ENCODE measurements around the gene CORO7.

Gene CORO7

DNA sequence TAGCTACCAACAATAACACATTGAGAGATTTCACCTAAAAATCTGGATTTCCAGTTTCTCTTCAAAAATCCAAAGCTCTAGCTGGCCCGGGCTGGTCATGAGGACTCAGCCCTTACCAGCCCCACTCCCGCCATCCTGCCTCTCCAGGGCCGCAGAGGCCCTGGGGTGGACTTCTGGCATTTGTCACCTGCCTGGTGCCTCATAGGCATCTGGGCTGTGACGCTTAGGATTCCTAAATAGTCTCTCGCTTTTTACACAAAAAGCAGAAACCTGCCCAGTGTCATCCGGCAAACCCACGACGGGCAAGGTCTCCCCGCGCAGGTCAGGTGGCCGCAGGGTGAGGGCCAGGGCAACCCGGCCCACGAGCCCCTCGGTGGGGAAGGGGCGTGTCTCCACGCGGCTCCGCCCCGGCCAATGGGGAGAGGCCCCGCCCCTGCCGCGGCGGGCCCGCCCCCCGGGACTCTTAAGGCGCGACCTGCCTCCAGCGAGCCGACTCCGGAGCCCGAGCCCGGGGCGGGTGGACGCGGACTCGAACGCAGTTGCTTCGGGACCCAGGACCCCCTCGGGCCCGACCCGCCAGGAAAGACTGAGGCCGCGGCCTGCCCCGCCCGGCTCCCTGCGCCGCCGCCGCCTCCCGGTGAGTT, 44.9 kb downstream of the CORO7 start, which contains the start of gene VASN:
TSS of gene VASN (plus strand) at position 492 of the 644 bp plus-strand sequence. CDS start 9,030 bp downstream, outside the sequence.
- no peak for DNase-seq (ENCODE audit: low read depth)

GRCh38 chr16:4370570-4371356, 45.6 kb downstream of the CORO7 start:
- no peak for DNase-seq (ENCODE audit: low read depth)

DNA sequence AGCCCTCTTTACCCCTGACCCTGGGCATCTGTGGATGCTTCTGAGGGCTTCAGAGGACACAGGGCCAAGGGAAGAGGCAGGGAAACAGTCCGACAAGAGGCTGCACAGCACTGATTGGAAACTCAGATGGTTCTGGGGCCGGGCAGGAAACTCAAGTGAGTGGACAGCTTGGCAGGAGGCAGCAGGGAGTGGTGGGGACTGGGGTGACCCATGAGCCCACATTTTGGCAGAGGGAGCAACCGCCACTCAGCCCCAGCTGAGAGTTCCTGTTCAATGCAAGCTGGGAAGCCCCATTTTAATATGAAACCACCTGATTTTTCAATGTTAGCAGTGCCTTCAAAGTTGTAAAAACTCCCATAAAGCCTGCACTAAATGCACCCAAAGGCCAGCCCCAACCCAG, 46.2 kb downstream of the CORO7 start:
- DNase-seq (ENCODE audit: low read depth), result no peak

- no peak for DNase-seq (ENCODE audit: low read depth)
Measured at GRCh38 chr16:4369007-4369733, 47.2 kb downstream of the CORO7 start.

DNA sequence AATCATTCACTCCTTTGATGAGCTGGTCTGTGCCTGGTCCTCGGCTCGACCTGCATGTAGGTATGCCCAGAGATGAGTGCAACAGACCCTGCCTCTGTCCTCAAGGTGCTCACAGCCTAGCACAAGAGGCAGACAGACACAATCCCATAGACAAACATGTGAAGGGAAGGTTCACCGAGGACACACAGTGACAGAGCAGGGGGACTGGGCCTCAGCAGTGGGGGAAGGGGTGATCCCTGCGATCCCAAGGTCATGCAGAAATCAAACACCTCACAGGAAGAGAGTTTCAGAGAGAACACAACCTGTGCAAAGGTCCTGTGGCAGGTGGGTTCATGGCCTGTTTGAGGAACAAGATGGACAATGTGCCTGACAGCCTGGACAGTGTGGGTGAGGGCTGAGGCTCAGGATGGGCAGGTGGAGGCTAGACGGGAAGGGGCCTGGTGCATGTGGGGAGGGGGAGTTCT, 49.0 kb downstream of the CORO7 start:
- no peak for DNase-seq (ENCODE audit: low read depth)

GRCh38 chr16:4366016-4366415, 50.4 kb downstream of the CORO7 start:
- DNase-seq (ENCODE audit: low read depth), result no peak

DNA sequence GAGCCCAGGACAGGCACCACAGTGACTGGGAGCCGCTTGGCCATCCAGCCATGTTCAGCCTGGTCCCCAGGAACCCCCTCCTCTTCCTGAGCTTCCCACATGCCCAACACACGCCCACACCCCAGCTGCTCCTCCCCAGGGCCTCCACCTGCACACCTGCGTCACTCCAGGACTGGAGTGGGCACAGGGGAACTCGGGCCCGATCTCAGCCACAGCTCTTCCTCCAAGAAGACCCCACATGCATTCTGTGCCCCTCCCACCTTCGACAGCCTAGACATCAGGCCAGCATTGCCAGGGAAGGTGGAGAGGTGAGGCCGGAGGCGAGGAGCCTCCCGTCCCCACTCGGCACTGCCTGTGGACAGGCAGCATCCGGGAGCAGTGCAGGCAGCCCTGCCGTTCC, 50.8 kb downstream of the CORO7 start:
- DNase-seq (ENCODE audit: low read depth), result no peak

- DNase-seq (ENCODE audit: low read depth), result no peak
Measured at GRCh38 chr16:4365014-4365406, 51.4 kb downstream of the CORO7 start.

DNA sequence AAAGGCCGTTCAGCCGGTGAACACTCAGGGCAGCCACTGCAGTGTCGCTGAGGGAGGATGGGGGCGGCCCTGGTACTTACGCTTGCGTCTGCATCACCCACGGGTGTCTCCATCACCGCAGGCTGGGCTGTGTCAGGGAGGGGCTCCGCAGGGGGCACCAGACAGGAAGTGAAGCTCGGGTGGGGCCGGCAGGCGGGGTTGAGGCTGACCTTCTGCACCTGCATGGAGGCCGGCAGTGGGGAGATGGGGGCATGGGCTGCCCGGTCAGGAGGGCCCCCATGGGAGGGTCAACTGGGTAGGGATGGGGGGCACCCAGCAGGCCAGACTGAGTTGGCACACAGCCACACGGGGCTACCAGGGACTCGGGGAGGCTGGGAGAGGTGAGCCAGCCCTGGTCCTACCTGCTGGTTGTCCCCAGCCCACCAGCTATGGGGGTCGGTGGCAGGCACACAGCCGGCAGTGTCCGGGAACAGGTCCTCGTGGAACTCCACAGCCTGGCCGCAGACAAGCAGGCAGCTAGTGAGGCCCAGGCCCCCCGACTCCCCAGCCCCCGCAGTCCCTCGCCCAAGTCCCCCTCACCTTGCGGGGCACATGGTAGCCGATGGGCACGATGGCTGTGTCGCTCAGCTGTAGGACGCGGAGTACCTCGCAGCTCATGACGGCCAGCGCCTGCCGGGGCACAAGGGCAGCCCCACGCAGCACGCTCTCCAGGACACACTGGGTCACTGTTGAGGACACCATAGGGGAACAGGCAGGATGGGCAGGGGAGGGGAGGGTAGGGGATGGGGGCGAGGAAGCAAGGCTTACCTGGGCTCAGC, 52.0 kb downstream of the CORO7 start:
- no peak for DNase-seq (ENCODE audit: low read depth)

GRCh38 chr16:4362476-4363135, 53.8 kb downstream of the CORO7 start:
- DNase-seq (ENCODE audit: low read depth), result no peak

- DNase-seq (ENCODE audit: low read depth), result no peak
Measured at GRCh38 chr16:4361944-4362311, 54.5 kb downstream of the CORO7 start.

GRCh38 chr16:4361033-4361943, 55.1 kb downstream of the CORO7 start:
- DNase-seq (ENCODE audit: low read depth), result no peak

DNA sequence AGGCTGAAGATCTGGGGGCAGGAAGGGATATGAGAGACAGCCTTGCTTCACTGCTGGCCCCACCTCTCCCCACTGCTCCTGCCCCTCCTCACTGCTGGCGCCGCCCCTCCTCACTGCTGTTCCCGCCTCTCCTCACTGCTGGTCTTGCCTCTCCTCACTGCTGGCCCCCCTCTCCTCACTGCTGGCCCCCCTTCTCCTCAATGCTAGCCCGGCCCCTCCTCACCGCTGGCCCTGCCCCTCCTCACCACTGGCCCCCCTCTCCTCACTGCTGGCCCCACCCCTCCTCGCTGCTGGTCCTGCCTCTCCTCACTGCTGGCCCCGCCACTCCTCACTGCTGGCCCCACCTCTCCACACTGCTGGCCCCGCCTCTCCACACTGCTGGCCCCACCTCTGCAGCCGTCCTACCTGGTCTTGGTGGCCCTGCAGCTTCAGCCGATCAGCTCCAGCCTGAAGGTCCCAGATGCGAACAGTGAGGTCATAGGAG, 55.8 kb downstream of the CORO7 start:
- DNase-seq (ENCODE audit: low read depth), result no peak

GRCh38 chr16:4359914-4360313, 56.5 kb downstream of the CORO7 start:
- no peak for DNase-seq (ENCODE audit: low read depth)

DNA sequence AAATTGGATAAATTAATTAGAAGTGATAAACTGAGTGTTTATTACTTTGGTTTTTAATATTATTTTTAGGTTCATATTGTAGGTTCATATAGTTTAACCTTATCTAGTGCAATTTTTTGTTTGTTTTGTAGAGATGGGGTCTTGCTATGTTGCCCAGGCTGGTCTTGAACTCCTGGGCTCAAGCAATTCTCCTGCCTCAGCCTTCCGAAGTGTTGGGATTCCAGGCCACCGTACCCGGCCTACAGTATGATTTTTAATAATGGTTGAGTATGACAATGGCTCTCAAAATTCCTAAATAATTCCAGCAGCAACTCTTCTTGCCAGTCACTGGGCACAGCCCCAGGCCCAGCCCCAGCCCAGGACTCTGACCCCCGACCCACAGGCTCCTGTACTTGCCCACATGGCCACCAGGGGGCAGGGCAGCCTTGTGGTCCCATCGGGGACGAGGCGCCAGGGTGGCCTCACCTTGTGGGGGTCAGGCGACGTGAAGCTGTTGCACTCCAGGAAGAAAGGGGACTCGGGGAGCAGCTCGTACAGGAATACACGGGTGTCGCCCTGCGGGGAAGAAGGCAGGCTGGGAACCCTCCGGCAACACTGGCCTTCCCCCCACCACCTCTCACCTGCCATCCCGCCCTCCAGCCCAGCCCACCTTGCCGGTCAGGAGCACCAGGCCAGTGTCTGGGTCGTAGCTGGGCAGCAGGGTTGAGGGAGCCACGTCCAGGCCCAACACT, 57.4 kb downstream of the CORO7 start:
- no peak for DNase-seq (ENCODE audit: low read depth)

- no peak for DNase-seq (ENCODE audit: low read depth)
Measured at GRCh38 chr16:4358236-4358635, 58.2 kb downstream of the CORO7 start.

DNA sequence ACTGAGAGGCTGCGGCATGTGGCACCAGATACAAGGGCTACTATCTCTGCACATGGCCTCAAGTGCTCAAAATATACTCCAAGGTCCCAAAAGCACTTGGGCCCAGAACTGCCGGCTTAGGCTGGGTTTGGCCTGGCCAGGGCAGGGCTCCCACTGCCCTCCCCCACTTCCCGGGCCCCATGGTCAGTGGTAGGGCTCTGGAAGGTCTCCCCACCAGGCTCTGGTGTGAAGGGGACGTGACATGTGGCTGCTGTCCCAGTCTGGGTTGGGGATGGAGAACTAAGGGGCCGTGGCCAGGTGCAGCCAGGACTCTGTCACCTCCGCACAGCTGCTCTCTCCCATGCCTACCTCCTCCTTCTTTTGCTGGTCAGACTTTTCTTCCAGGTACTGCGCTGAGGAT, 59.6 kb downstream of the CORO7 start:
- no peak for DNase-seq (ENCODE audit: low read depth)

DNA sequence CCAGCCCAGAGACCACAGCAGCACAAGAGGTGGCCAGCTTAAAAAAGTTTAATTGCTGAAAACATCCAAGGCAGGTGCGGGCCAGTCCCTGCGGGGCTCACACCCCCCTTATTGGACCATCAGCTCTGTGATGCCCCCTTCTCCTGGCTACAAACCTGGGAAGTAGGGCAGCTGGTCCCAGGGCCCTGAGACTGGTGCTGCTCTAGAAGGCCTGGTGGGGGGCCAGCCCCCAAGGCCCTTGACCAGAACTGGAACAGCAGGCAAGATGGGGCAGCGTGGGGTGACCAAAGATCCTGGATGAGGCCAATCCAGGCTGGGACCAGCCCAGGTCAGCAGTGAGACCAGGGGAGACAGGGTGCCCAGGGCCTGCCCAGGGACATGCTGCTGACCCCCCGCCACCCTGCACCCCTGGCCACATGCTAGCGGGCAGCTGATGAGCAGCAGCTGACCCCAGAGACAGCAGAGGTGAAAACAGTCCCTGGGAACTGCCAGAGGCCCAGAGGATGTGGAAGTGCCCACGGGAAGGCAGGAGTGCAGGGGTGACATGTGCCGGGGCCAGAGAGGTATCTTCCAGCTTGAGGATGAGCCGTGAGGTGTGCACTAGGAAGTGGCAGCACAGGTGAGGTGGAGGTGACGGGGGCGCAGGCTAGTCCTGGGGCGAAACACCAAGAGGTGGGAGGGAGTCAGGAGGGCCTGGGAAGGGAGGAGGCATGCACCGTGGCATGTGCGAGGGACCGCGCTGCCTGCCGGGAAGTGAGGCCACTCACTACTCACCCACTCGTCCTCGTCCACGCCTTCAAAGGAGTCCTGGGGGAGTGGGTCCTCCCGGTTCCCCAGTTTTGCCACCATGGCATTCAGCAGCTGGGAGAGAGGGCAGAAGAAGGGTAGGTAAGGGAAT, 61.6 kb downstream of the CORO7 start:
- no peak for DNase-seq (ENCODE audit: low read depth)

DNA sequence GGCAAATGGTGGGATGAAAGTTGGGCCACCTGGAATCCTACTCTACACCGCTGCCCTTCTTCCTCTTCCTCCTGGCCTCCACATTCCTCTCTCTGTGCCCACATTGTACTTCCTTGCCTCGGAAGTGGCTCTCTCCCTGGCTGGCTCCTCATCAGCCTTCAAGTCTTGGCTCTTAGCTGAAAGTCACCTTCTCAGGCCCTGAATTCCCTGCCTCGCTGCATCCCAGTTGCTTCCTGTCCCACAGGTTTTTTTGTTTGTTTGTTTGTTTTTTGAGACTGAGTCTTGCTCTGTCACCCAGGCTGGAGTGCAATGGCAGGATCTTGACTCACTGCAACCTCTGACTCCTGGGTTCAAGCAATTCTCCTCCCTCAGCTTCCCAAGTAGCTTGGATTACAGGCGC, 62.7 kb downstream of the CORO7 start:
- DNase-seq (ENCODE audit: low read depth), result no peak

All from fibroblast of the conjunctiva (primary cell).